Measurements from ENCODE around the gene WDR72.
"Not testable (repeated sequence)": the region's sequence is repeated elsewhere in the genome, so short reads cannot be mapped to it uniquely, and the experiment has no call there.

The WDR72 gene

DNA sequence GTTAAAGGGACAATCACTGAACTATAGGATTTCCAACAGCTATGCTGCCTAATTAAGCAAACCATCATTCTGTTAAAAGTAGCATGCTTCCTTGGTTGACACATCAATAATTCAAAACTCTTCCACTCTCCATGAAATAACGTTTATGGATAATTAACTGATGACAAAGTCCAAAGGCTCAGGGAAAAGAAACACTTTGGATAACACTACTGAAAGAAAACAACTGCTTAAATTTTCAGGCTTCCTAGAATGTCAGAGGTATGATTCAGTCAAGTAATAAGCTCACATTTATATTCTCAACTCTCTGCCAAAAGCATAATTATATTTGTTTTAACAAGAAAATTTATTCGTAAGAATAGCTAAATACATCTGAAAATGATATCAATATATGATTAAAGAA is 49.6 kb downstream of the WDR72 start:
- DNase-seq (ENCODE audit: low spot score): no peak

DNA sequence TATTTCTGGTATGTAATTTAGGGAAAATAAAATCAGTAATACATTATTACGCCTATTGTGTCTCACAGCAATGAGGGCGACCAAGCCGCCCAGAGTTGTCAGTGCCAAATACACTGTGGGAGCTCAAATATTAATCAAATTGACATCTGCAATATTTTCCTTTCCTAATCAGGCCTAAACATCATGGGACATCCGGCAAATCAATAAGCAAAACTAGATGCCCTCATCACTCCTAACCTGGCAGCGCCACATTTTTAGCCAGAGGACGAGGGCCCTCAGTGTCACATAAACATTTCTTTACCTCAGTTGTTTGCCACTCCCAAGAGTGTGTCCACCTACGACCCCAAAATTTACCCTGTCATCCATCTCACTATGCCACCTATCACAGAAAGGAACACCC is 64.1 kb downstream of the WDR72 start:
- DNase-seq (ENCODE audit: low spot score): no peak

DNA sequence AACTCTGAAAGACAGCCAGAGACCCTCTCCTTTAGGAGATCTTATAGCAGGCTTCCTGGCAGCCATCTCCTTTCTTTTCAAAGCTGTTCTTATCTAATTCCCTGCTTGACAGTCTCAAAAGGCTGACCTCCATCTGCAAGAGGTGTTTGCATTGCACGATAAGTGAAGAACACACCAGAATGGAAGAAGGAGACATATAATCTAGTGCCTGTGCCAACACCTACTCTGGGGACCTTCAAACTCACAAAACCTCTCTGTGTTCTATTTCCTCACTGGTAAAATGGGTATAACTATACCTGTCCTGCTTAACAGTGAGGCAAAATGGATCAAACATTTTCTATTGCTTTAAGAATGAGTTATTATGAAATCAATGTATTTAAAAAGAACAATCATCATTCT is 65.0 kb downstream of the WDR72 start:
- no peak for DNase-seq (ENCODE audit: low spot score)

DNA sequence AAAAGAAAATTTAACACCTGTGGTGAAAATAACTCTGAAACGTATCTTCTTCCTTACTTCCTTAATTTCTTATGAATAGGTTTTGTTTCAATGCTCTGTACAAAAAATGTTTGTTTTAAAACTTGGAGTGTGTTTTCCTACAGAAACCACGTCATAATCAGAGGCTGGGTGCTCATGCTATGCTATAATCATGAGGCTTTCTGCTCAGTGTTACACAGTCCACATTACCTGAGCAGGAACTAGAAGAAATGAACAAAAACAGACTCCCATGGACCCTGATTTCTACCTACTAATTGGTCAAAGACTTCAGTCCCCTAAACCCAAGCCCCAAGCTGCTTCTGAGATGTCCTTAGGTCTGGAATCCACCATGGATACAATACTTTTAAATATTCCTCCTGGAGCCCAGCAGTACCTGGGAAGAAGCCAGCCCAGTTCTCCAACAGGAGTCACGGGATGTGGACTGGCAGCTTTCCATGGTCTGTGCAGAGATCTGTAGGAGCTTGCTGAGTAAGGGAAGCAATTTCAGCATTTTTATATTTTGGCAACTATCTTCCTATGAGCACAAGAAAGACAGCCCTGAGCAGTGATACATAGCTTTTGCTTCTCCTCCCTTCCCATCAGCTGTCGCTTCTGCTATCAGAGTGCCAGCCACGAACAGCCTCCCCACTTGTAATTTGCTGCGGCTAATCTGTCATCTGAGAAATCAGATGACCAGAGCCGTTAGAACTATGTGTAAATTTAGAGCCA is 65.6 kb downstream of the WDR72 start:
- no peak for DNase-seq (ENCODE audit: low spot score)

DNA sequence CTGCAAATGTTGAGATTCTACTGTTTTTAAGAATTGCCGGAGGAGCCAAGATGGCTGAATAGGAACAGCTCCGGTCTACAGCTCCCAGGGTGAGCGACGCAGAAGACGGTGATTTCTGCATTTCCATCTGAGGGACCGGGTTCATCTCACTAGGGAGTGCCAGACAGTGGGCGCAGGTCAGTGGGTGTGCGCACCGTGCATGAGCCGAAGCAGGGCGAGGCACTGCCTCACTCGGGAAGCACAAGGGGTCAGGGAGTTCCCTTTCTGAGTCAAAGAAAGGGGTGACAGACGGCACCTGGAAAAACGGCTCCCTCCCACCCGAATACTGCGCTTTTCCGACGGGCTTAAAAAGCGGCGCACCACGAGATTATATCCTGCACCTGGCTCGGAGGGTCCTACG is 75.3 kb downstream of the WDR72 start:
- not testable (repeated sequence) for DNase-seq (ENCODE audit: low spot score)

DNA sequence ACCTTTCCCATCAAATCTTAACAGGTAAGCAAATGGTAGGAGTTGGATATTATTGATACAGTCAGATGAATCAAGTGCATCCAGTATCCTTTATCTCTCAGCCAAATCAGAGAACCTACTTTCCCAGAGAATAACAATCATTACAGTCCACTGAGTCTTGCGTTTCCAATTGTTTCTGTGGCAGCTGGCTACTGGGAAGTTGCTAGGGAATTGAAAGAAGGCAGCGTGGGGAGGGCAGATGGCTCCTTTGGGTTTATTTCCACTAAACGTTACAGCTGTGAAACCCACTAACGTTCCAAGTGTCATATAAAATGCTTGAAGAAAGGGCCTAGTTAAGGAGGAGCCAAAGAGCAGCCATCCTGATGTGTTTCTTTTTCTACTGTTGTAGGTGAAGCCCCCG is 78.4 kb downstream of the WDR72 start:
- no peak for DNase-seq (ENCODE audit: low spot score)

DNA sequence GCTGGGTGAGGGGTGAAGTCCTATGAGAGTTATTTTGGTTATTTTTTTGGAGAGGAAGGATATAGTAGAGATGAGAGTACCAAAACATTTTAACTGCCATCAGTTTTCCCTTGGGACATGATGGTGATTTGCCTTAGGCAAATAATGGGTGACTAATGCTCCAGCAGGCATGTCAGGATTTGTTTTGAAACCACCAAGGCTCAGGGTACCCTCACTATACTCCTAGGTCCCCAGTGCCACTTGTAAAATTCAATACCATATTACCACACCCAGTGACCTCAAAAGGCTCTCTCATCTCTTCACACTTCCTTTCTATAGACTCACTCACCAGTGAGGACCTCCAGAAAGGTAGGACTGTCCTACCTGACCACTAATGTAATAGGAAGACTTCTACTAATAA is 83.6 kb downstream of the WDR72 start:
- DNase-seq (ENCODE audit: low spot score): no peak

DNA sequence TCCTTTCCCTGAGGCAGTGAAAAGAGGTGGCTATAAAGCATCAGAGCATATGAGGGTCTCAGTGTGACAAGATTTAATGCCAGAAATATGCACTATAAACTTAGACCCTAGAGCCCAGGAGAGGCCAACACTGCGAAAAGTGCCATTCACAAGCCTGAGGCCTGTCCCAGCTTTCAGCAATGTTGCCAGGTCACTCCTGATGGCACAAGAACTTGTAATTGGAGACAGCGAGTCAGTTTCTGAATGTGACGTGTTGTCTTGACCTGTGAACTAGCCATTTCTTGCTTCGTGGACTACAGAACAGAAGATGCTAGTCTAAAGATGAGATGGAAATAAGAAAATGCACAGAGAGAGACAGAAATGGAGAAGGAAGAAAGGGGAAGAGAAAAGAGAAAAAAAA is 87.9 kb downstream of the WDR72 start:
- no peak for DNase-seq (ENCODE audit: low spot score)

DNA sequence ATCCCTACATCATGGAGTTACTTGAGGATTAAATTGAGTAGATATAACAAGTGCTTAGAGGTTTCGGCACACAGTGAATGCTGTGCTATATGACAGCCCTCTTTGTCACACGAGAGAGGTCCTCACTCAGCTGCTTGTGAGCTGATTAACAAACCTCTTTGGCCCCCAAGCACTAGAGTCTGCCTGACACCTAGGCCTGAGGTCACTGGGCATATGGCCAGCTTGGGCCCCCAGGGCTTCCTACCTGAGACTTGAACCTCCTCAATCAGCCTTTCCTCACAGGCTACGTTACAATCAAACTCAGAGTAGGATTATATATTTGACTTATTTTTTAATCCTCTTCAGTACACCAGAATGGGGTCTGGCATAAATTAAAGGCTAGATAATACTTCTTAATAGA is 88.8 kb downstream of the WDR72 start:
- DNase-seq (ENCODE audit: low spot score): no peak

DNA sequence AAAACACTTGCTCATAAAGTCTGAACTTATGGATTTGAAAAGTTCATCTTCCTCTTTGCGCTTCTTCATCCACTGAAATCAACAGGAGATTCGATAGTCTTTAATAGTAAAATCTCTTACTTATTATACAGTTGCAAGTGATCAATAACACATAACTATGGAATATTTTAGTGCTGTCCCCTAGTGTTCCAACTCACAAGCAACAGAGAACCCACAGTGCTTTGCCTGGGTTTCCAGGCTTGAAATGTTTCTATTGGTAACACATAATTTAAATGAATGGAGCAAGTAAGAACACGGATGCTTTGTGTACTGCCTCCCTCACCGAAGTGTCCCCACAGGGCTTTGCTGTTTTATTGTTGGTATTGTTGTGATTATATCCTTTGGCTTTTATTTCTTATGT is 93.5 kb downstream of the WDR72 start:
- DNase-seq (ENCODE audit: low spot score): no peak

DNA sequence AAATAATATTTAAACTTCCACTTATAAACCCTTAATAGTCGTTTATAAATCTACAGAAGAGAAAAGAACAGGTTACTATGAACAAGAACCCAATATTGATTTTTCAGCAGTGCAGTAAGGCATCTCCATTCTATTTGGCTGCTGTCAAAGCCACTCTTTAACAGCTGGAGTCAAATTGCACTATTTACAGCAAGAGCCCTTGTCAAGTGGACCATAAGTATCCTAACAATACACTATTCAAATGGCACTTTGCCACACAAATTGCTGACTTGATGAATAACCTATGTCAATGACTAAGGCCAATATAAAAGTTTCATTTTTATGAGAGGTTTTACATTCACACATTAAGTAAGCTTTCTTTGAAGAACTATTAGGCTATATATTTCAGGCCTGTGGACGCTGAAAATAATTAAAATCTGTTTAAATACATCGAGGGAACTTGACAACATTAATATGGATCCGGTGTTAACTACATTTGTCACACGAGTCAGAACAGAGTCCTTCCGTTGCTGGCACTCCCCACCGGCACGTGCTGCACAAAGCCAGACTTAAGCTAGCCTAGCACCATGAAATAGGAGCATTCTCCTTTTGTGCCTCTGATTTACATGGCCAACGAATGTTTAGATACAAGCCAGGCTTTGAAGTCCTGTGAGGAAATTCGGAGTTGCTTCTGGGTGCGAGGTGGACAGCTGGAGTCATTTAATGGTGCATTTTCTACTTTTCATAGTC is 100.5 kb downstream of the WDR72 start:
- no peak for DNase-seq (ENCODE audit: low spot score)

DNA sequence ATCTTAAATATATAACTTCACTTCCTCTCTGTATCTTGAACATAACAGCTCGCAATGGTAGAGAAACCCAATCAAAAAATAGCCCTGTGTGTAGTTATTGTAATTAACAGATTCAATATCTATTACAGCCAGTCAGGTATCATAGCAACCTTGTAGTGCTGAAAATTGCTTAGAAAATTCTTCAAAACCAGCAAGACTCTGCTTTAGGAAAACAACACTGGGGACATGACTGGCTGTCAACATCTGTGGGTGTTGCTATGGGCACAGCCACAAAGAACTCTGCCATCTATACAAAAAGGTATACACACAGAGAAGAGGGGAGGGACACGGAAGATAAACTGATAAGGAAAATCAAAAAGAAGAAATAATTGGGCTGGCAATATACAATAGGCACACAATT is 101.2 kb downstream of the WDR72 start:
- no peak for DNase-seq (ENCODE audit: low spot score)

DNA sequence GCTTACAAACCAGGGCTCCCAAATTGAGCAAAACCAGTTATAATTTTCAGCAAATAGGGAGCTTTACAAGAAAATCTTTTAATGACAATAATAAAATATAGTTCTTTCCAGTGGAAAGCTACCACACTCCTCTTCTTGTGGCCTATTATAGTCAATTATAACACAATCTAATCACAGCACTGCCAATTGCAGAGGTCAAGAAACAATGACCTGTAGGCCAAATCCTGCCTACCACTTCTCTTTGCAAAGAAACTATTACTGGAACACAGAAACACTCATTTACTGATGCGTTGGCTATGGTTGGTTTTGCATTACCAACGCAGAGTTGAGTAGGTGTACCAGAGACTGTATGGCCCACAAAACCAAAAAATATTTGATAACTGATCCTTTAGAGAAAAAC is 110.5 kb downstream of the WDR72 start:
- no peak for DNase-seq (ENCODE audit: low spot score)

DNA sequence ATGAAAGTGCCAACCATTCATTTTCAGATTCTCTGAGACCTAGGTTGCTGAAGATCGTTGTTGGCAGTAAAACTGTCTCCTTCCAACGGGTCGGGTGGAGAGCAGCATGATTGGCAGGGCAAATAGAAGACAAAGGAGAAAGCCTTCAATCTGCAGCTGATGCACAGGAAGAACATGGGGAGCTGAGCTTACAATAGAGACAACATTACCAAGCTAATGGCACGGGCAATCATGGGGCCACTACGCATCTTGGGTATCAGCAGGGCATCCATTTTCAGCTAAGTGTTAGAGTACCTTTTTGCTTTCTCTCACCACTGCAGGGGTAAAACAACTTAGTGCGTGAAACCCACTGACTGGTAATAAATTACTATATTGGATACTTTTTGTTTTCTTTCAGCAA is 114.8 kb downstream of the WDR72 start:
- DNase-seq (ENCODE audit: low spot score): no peak

DNA sequence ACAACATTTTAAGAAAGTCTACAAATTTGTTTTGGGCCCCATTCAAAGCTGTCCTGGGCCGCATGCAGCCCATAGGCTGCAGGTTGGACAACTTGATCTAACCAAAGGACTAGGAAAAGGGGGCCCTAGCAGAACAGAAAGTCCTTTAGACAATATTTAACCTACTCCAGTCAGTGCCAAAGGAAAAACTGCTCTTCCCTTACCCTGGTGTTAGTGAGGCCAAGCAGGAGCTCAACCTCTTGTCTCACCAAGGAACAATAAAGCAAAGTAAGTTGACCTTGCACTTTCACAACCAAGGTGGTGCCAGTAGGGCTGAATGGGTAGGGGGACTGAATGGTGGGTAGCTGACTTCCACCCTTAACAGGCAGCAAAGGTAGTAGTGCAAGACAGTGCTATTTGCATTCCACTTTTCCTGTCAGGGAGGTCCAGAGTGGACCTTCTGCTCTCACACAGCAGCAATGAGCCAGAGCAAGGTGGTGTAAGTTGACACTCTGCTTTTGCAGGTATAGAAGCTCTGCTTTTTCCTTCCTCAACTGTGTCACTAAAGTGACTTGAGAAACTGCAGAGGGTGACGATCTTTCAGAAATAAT is 124.9 kb downstream of the WDR72 start:
- no peak for DNase-seq (ENCODE audit: low spot score)

DNA sequence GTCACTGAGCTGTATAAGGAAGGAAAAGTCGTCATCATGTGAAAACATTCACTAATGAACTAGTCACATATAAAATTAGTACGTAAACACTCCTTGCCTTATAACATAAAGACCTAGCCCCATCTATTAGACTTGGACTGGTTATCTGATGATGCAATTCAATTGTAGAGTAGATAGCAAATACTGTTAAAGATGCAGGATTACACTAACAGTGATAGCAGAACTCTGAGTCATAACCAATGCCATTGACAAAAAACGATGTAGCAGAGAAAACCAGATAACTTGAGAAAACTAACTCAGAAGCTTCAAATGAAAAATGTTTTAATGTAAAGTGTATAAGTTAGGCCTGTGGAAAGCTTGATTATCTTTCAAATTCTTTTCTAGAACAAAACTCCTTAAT is 132.2 kb downstream of the WDR72 start:
- DNase-seq (ENCODE audit: low spot score): no peak

DNA sequence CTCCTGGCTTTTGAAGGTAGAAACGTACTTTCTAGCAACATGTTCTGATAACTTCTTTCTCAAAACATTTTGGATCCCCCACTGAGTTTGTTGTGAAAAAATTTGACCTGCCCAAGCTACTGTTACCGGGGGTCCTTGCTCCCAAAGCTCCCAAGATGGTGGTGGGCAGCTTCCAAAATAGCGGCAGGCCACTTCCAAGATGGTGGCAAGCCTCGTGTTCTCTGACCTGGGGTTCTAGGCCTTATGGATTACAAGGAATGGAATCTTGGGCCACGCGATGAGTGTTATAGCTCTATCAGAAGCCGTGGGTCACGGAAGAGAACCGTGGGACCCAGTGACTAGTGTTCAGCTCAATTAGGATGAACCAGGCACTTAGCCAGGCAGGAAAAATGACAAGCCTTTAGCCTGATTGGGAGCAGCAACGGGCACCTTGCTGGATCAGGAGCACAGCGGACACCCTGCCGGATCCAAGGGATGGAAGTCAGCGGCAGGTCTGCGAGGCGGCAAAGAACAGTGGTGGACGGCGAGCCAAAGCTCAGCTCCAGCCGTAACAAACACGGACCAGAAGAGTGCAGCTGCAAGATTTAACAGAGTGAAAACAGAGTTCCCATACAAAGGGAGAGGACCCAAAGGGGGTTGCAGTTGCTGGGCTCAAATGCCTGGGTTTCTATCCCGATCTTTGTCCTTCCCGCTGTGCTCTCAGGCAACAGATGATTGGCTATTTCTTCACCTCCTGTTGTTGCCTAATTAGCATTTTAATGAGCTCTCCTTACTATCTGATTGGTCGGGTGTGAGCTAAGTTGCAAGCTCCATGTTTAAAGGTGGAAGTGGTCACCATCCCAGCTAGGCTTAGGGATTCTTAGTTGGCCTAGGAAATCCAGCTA is 133.3 kb downstream of the WDR72 start:
- no peak for DNase-seq (ENCODE audit: low spot score)

DNA sequence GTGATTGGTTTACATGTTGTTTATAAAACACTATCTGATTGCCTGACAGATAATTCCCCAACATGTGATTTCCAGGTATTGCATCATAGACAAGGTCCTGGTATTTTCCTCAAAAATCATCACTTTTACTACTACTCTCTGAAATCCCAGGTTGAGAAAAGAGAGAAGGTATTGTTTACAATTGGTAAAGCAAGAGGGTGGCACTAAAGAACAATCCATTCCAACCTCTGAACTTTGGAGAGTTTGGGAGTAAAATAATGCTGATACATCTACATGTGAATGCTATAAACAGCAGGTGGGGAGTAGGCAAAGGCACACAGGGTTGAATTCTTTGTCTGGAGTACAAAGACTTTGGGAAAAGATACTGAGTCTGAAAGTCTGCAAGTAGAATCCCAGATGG is 134.2 kb downstream of the WDR72 start:
- DNase-seq (ENCODE audit: low spot score): no peak

DNA sequence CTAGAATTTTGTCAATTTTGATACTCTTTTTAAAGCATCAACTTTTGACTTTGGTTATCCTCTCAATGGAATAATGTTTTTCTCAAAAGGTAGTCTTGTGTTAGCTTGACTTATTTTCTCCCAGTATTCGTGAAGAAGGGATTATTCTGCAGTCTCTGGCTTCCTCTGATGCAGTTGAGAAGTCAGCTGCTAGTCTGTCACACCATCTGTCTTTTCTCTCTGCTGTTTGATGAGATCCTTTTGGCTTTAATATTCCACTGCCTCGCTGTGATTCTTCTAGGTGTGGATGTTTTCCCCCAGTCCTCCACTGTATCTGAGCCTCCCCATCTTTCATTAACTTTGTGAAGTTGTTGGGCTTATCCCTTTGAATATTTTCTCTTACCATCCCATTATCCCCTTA is 141.0 kb downstream of the WDR72 start:
- no peak for DNase-seq (ENCODE audit: low spot score)

DNA sequence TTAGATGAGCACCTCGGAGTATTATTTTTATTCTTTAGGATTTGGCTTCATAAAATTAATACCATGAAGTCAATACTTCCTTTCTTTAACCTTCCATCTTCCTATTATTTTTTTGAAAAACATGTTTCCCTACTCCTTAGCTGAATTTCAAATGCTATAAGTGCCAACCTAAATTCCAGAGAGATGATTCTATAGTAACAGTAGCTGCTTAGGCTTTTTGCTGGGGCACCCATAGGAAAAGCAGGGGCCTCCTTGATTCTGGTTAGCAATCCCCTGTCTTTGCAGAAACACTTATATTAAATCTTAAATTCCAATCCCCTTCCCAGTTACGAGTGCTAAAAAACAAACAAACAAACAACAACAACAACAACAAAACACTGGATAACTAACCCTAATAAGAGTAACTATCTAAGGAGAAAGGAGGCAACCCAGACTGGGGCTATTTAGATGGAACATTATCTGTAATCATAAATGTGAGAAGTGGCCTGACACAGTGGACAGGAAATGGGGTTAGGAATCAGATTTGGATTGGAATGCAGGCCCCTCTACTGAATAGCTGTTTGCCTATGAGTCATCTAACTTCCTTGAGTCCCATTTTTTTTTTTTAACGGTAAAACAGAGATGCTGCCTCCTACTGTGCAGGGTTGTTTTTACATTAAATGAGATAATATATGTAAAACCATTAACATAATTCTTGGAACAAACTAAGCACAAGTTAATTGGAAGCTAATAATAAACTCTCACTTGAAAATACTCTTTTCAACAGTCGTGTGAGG is 148.1 kb downstream of the WDR72 start:
- no peak for DNase-seq (ENCODE audit: low spot score)

DNA sequence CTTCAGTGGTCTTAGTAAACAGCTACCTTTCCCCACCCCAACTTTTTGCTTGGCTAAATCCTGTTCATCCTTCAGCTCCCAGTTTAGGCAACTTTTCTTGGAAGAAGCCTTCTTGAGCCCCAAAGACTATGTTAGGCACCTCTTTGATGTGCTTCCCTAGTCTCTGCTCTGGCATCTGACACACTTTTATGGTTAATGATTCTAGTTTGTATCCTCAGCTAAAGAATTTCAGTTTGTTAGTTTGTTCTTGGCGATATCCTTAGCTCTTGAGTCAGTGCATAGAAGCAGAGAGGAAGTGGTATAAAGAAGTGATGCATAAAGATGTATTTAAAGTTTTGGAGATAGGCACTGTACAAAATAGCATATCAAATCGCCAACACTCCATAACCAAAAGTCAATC is 168.4 kb downstream of the WDR72 start:
- DNase-seq (ENCODE audit: low spot score): no peak

DNA sequence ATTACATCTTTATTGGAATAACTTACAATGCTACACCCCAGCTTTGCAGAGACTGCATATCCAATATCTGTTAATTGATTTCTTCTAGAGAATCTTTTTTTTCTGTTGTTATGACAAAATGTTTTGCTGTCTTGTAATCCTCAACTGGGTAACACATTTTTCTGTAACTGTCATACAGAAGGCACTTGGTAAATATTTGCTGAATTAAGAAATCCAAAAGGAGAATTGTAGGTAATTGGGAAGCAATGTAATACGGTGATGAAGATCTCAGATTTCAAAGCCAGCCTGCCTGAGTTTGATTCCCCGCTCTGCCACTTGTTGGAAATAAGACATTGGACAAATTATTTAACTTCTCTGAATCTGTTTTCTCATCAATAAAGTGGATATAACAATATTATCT is 169.1 kb downstream of the WDR72 start:
- DNase-seq (ENCODE audit: low spot score): no peak

Measured in hematopoietic multipotent progenitor cell treated with erythropoietin and hydrocortisone succinate and interleukin-3 and kit ligand, for 17 days (in vitro differentiated cells).